Stimulated activated CD4-positive, alpha-beta T cell treated with anti-CD3 and anti-CD28 coated beads, Interleukin-1b, Interleukin-23, amount 100 ng/mL, for 48 hours (primary cell): ENCODE results near the gene NOP16.

Experiments used
- DNase-seq: peaks from one replicate; pipeline ENCODE4 v3.0.0-alpha.2; 2020

The NOP16 gene

GRCh38 chr5:176355400-176356178, 32.8 kb downstream of the NOP16 start:
- DNase-seq: no peak

DNA sequence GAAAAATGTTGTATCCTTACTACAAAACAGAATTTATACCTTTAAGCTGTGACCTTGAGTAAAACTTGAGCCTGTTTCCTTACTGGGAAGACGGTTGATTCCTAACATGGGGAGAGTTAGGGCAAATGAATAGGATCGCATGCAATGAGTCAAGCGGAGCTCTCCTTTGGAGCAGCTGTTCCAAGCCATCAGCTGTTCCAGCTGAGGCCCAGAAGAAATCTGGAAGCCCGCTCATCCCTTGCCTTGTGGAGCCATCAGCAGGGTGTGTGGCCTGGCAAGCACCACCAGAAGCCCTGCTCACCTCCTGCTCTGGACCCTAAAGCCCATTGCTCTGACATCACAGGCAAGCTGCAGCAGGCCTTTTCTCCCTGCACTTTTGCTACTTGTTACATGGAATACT, 34.9 kb downstream of the NOP16 start:
- DNase-seq: no peak

GRCh38 chr5:176352116-176352878, 36.1 kb downstream of the NOP16 start:
- DNase-seq: no peak

DNA sequence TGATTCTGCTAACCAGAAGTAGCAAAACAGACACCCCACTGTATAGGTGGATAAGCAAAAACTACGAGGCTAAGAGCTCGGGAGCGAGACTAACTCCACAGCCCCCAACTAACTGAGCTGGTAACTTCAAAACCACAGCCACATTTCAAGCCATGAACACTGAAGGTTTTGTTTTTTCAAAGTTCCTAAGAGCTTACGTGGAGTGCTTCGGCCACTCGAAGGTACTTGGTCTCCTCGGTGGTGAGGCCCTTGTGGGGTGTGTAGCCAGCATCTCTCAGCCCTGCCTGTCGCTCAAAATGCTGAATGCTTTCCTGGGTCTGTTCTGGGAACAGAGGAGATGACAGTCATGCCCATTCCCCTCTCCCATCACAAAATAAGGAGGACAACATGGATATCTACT, 38.0 kb downstream of the NOP16 start:
- DNase-seq: no peak

DNA sequence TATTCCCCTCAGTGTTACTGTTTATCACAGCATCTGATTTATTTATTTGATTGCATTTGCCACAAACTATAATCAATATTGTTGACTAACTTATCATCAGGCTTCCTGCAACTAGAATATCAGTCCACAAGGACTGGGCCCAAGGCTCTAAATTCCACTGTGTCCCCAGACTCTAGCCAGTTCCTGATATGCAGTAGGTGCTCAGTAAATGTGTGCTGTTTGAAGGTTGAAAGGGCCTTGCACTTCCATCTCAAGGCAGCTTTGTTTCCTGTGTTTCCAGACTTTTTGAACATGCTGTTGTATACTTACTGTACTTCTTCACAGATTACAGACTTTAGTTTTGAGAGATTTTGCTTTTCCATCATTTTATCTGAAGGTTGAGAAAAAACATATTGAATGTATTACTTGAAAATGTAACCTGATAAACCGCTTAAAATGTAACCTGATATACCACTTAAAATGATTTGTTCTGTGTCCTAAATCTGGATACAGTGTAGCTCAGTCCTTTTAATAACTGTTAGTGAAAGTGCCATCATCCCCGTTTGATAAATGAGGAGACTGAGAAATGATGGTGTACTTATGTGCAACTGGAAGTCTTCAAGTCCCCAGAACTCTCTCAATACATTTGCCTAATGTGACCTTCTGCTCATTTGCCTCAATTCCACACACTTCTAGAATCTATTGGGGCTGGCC, 45.5 kb downstream of the NOP16 start:
- no peak for DNase-seq

DNA sequence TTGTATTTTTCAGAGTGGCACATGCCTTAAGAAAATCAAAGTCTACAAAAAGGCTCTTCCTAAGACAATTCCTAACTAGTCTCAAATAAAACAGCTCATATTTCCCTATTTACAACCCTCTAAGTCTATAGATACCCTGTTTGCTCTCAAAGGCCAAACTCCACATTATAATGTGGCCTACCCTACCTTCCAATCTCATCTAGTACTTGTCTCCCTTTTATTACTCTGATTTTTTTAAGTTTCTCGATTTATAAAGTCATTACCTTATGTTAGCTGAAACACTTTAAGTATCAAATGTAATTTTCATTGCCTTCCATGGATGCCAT, 46.3 kb downstream of the NOP16 start:
- DNase-seq: no peak

DNA sequence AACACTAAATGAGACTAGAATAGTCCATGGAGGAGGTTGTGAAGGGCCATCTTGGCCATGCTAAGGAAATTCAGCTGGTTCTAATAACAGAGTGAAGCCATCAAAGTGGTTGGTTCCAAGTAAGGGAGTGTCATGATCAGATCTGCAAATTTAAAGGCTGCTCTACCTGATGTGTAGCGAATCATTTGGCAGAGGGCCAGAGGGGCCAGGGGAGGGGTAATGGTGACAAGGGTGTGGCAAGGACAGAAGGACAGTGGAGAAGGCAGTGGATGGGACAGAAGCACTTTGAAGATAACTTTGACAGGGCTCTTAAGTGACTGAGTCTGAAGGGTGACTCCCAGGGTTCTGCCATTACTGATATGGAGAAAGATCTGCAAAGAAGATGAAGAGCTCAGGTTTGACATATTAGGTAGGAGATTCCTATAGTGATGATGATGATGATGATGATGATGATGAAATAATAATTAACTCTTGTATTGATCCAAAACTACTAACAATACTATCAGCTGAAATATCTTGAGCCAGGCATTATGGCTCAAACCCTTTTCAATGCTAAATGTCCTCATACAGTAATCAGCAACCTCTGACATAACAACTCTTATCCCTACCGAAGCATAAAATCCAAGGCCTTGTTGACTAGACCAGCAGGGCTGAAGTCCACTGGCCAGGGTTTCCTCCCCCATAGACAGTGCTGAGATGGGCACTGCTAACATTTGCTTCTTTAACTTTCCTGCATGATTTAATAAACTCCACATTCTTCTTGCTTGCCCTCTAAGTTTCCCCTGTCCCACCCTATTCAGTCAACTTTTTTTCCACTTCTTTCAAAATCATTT, 46.9 kb downstream of the NOP16 start:
- DNase-seq: no peak

- DNase-seq: no peak
Measured at GRCh38 chr5:176339304-176339703, 49.1 kb downstream of the NOP16 start.

DNA sequence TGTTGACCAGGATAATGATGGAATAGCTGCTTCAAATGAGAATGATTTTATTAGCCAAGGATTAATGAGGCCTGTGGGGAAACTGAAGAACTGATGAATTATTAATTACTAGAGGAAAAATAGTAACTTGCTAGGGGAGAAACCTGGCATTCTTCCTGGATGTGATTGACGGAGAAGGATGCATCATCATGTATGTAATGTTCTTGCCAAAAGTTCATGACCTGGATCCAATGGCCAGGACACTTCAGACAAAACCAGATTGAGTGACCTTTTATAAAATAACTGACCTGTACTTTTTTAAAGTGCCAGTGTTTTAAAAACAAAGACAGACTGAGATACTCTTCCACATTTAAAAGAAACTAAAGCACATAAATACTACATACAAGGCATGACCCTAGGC, 50.5 kb downstream of the NOP16 start:
- DNase-seq: no peak

- DNase-seq: no peak
Measured at GRCh38 chr5:176334031-176334770, 54.2 kb downstream of the NOP16 start.
